HuH-7.5 (cell line): ENCODE results near the gene RPS3A.
"Not testable (repeated sequence)": the region's sequence is repeated elsewhere in the genome, so short reads cannot be mapped to it uniquely, and the experiment has no call there.

ENCODE experiments used
- DNase-seq: peaks from one replicate; pipeline ENCODE4 v3.0.0; 2011; ENCODE audit warnings: low spot score

The RPS3A gene

GRCh38 chr4:151099229-151099975 lies at the start of gene RPS3A:
Gene RPS3A, plus strand, starts transcription at chr4:151099628. Its CDS starts 25 bp downstream, at chr4:151099653.
- peak; percentile 54 for DNase-seq

GRCh38 chr4:151052785-151053184 lies 46.6 kb upstream of the RPS3A start:
- DNase-seq = no peak

- DNase-seq = no peak
These were observed 43.9 kb upstream of the RPS3A start for GRCh38 chr4:151055539-151055938.

DNA sequence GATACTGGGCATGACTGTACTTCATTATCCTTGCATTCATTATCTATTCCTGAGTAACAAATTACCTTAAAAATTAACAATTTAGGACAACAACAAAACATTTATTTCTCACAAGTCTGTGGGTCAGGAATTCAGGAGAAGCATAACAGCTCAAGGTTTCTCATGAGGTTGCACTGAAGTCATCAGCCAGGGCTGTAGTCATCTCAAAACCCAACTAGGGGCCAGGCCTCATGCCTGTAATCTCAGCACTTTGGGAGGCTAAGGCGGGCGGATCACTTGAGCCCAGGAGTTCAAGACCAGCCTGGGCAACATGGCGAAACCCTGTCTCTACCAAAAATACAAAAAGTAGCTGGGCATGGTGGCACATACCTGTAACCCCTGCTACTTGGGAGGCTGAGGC lies 36.3 kb upstream of the RPS3A start:
- not testable (repeated sequence) for DNase-seq

DNA sequence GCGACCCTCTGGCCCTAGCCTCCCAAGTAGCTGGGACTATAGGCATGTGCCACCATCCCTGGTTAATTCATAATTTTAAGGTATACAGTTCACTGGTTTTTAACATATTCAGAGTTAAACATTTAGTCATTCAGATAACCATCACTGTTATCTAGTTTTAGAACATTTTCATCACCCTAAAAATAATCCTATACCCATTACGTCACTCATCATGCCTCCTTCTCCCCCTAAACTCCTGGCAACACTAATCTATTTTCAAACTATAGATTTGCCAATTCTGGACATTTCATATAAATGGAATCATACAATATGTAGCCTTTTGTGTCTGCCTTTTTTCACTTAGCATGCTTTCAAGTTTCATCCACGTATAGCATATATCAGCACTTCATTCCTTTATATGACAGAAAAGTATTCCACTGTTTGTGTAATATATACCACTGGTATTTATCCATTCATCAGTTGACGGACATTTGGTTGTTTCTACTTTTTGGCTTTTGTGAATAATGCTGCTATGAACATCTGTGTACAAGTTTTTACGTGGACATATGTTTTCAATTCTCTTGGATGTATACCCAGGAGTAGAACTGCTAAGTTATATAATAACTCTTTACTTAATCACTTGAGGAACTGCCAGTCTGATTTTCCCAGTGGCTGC lies 32.0 kb upstream of the RPS3A start:
- no peak for DNase-seq

- no peak for DNase-seq
These were observed 25.0 kb upstream of the RPS3A start for GRCh38 chr4:151074416-151074916.

DNA sequence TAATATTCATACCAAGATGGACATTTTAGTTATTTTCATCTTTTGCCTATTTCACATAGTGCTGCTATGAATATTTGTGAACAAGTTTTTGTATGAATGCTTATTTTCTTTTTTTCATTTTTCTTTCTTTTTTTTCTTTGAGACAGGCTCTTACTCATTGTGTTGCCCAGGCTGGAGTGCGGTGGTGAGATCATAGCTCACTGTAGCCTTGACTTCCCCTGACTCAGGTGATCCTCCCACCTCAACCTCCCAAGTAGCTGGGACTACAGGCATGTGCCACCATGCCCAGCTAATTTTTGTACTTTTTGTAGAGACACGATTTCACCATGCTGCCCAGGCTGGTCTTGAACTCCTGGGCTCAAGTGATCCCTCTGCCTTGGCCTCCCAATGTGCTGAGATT lies 21.4 kb upstream of the RPS3A start:
- not testable (repeated sequence) for DNase-seq

- DNase-seq = no peak
These were observed 12.0 kb upstream of the RPS3A start for GRCh38 chr4:151087467-151087866.

GRCh38 chr4:151091047-151091446 lies 8.4 kb upstream of the RPS3A start:
- DNase-seq = no peak

DNA sequence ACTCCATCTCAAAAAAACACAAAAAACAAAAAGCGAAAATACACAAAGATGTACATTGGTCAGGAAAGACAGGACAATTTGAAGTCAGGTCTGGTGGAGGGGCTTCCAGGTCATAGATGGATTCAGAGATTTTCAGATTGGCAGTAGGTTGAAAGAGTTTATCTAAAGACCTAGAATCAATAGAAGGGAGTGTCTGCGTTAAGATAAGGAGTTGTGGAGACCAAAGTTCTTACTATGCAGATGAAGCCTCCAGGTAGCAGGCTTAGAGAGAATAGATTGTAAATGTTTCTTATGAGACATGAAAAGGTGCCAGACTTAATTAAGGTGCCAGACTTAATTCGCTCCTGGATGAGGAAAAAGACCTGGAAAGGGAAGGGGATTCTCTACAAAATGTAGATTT lies 6.9 kb upstream of the RPS3A start:
- no peak for DNase-seq

- DNase-seq = no peak
These were observed 6.2 kb upstream of the RPS3A start for GRCh38 chr4:151093203-151093602.

- peak; percentile 23 for DNase-seq
These were observed 5.1 kb upstream of the RPS3A start for GRCh38 chr4:151094290-151094751.

- no peak for DNase-seq
These were observed 4.3 kb upstream of the RPS3A start for GRCh38 chr4:151095142-151095541.

- DNase-seq = no peak
These were observed 1.7 kb upstream of the RPS3A start for GRCh38 chr4:151097759-151098158.

DNA sequence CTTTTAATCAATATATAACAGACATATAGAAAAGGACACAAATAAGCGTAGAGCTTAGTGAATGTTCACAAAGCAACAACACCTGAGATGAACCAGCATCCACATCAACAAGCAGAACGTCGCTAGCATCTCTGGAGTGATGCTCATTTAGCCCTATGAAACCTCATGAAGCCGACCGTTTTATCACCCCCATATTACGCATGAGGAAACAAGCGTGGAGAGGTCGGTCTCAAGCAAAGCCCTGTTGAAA lies 524 bp upstream of the RPS3A start:
- DNase-seq = no peak

DNA sequence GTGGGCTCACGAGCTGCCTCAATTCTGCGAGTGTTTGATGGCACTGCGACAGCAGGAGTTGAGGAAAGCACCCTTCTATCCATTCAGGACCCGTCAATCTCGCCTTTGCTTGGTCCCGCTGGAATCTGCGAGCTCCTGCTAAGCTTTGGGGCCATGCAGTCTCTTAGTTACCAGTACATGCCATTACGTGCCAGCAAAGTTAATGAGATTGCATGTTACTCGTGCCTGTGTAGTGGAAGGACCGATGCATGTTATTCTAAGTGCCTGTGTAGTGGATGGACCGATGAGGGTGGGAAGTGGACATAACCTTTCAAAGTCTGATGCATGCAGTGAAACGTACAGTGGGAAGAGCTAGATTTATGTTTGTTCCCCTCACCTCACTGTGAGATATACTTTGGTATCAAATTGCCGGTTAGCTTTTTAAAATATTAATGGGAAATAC lies 569 bp downstream of the RPS3A start:
- no peak for DNase-seq

DNA sequence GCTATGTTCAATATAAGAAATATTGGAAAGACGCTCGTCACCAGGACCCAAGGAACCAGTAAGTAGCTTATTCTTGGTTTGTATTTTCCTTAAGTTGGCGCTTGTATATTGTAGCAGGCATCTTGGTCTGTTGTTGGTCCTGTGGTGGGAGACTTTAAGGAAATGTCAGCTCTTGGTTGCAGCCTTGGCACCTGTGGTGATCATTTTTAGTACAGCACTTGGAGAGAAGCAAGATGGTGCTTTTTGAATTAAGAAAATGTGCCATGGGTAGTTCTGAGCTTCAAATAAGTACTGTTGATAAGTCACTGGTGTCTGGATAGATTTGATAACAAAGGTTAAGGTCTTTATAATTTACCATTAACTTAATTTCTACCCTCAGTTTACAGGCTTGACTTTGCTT lies 1.1 kb downstream of the RPS3A start:
- no peak for DNase-seq

GRCh38 chr4:151103758-151104157 lies 4.3 kb downstream of the RPS3A start:
- DNase-seq = no peak

GRCh38 chr4:151104621-151105020 lies 5.2 kb downstream of the RPS3A start:
- no peak for DNase-seq

GRCh38 chr4:151105454-151106032 lies 6.1 kb downstream of the RPS3A start:
- no peak for DNase-seq

DNA sequence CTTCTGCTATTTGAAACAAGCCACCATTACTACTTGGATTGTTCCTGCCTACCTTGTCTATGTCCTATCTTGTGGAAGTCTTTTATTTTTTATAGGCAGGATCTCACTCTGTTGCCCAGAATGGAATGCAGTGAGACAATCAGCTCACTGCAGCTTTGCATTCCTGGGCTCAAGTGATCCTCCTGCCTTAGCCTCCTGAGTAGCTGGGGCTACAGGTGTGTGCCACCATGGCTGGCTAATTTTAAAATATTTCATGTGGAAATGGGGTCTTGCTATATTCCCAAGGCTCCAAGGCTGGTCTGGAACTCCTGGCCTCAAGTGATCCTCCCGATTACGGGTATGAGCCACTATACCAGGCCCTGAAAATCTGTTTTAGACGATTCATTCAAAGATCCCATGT lies 7.6 kb downstream of the RPS3A start:
- DNase-seq = no peak

- DNase-seq = no peak
These were observed 10.8 kb downstream of the RPS3A start for GRCh38 chr4:151110236-151110635.

DNA sequence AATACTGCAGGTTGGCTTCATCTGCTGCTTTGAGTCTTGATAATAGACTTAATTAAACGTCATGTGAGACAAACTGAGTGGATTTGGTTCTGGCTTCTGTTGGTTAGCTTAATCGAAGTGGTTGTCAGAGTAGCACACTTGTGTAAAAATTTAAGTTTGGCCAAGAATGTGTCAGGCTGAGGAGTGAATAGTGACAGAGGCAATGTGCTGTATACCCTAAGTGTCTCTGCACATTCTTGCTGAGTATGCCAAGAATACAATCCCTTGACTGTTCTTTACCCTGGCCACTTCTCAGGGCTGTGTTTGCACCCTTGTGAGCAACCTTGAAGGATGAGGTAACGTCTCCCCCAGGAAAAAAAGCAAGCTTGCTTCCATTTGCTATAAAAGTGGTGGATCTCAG lies 14.9 kb downstream of the RPS3A start:
- no peak for DNase-seq
